Esophagus muscularis mucosa (tissue), 4 donors: ENCODE results near the gene TMEM175. TPM values are rescaled to one million over a fixed set of nuclear protein-coding genes. Genes with fewer than 3 reads are reported as not detected.
A peak's percentile ranks its signal among the peaks of the same experiment; 100 is the strongest.

ENCODE experiments used
- DNase-seq: peaks from one replicate; pipeline ENCODE4 v3.0.0-alpha.2; 2017; ENCODE audit errors: extremely low spot score
- H3K27ac ChIP-seq, 4 donors: fragments of 200-600 bp; sonication (generic); replicated peaks in 1 of 4; 1 replicate in 3 of 4; 2 replicates in 1 of 4; pipeline ENCODE4 v1.5.1; 2016 to 2019; ENCODE audit warnings: mild to moderate bottlenecking in 1 of 4
- H3K27me3 ChIP-seq, 4 donors: fragments of 200-600 bp; sonication (generic); one replicate each; pipeline versions ENCODE4 v1.5.1 to v1.6.0; 2016 to 2019
- H3K36me3 ChIP-seq, 4 donors: fragments of 200-600 bp; sonication (generic); one replicate each; pipeline ENCODE4 v1.5.1; 2016 to 2019
- H3K4me1 ChIP-seq, 4 donors: fragments of 200-600 bp; sonication (generic); one replicate each; pipeline ENCODE4 v1.5.1; 2016 to 2019
- H3K4me3 ChIP-seq, 4 donors: fragments of 200-600 bp; sonication (generic); 1 replicate in 2 of 4; 2 replicates in 2 of 4; pipeline ENCODE4 v1.5.1; 2016 to 2019; ENCODE audit warnings: mild to moderate bottlenecking in 4 of 4, moderate library complexity in 1 of 4
- H3K9me3 ChIP-seq, 4 donors: fragments of 200-600 bp; sonication (generic); 1 replicate in 3 of 4; 2 replicates in 1 of 4; pipeline ENCODE4 v1.5.1; 2016 to 2019
- CTCF ChIP-seq, 3 experiments: fragments of 200-600 bp in 2 of 3; fragments of 450-650 bp in 1 of 3; sonication (generic) in 2 of 3; IDR thresholded peaks; one replicate each; pipeline ENCODE4 v1.5.1; 2017 to 2019; ENCODE audit warnings: antibody characterized with exemption in 3 of 3, mild to moderate bottlenecking in 2 of 3, moderate library complexity in 1 of 3
- EP300 ChIP-seq: sonication (generic); formaldehyde crosslinking; IDR thresholded peaks from one replicate; pipeline ENCODE4 v1.6.1; 2017; ENCODE audit warnings: antibody characterized with exemption
- POLR2A ChIP-seq: fragments of 450-650 bp; IDR thresholded peaks from one replicate; pipeline ENCODE4 v1.6.1; 2017; ENCODE audit warnings: antibody characterized with exemption, moderate library complexity, mild to moderate bottlenecking, low read depth
- POLR2AphosphoS5 ChIP-seq, 2 donors: sonication (generic); formaldehyde crosslinking; IDR thresholded peaks; one replicate each; pipeline ENCODE4 v1.6.1; 2017; ENCODE audit warnings: antibody characterized with exemption in 2 of 2
- WGBS: methylation state at CpG from one replicate; pipeline ENCODE4 v1.1.5; 2018; 5-methylcytosine and 5-hydroxymethylcytosine counted together
- intact Hi-C: fragments of 100-400 bp; cut with DNase I; formaldehyde crosslinking; loops from one replicate; pipeline ENCODE4 v1.15.1; 2023
- total RNA-seq, 4 donors: library from RNA; depleted of rRNA; stranded (reverse); fragments of >200 nt; gene quantifications; one replicate each; pipeline versions ENCODE4 v1.1.0 to v1.2.1, GENCODE V29; 2016

Gene TMEM175
- total RNA-seq, 4 donors from 2014 or later: 17.6 to 39.5 (median 20.0) TPM

- peaks cover 13 to 91% (median 57%) of the 10 kb centered on the region in 4 donors for H3K27me3 ChIP-seq
- no peak overlapping the region for H3K27ac ChIP-seq
- H3K4me3 ChIP-seq: no peak overlapping the region
- H3K9me3 ChIP-seq: no peaks in the 10 kb centered on the region
- 79% methylated on average over 5 of the region's 18 CpGs for WGBS
- TF ChIP-seq POLR2AphosphoS5 (IDR thresholded peaks at IDR 0.05): no peak
- intact Hi-C loops: no loop called here
- DNase-seq: no peak
- no peaks in the 10 kb centered on the region for H3K36me3 ChIP-seq
- peaks cover 16 to 43% (median 37%) of the 10 kb centered on the region in 4 donors for H3K4me1 ChIP-seq
Observed at GRCh38 chr4:999882-1000425, 67.7 kb downstream of the TMEM175 start.

- intact Hi-C loops: no loop called here
- WGBS: no CpG with 5 or more reads among the region's 15 CpGs
- TF ChIP-seq EP300: no peak
- TF ChIP-seq POLR2A: no peak
- TF ChIP-seq CTCF (IDR thresholded peaks at IDR 0.05): no peak
- no peak for TF ChIP-seq POLR2AphosphoS5 (IDR thresholded peaks at IDR 0.05)
Observed at GRCh38 chr4:1000686-1001260, 68.5 kb downstream of the TMEM175 start.

GRCh38 chr4:1001561-1002130 is 69.4 kb downstream of the TMEM175 start:
- H3K27me3 ChIP-seq: peaks cover 13 to 100% (median 65%) of the 10 kb centered on the region in 4 donors
- DNase-seq: no peak
- peaks cover 18 to 42% (median 36%) of the 10 kb centered on the region in 4 donors for H3K4me1 ChIP-seq
- no peaks in the 10 kb centered on the region for H3K9me3 ChIP-seq
- no peaks in the 10 kb centered on the region for H3K36me3 ChIP-seq
- no peak overlapping the region for H3K27ac ChIP-seq
- intact Hi-C loops: no loop called here
- 20% methylated on average over 25 of the region's 48 CpGs for WGBS
- peak overlapping the region in 1 of 4 donors; percentile 22 for H3K4me3 ChIP-seq
- no peak for TF ChIP-seq EP300
- peak in 1 of 2 donors; percentile 4 for TF ChIP-seq POLR2AphosphoS5 (IDR thresholded peaks at IDR 0.05)
- no peak for TF ChIP-seq CTCF (IDR thresholded peaks at IDR 0.05)
- no peak for TF ChIP-seq POLR2A

More at GRCh38 chr4:1000686-1001260, 68.5 kb downstream of the TMEM175 start:
- no peak overlapping the region for H3K27ac ChIP-seq
- no peak for DNase-seq
- peaks cover 18 to 43% (median 37%) of the 10 kb centered on the region in 4 donors for H3K4me1 ChIP-seq
- H3K4me3 ChIP-seq: no peak overlapping the region
- no peaks in the 10 kb centered on the region for H3K36me3 ChIP-seq
- H3K27me3 ChIP-seq: peaks cover 13 to 99% (median 64%) of the 10 kb centered on the region in 4 donors
- H3K9me3 ChIP-seq: no peaks in the 10 kb centered on the region

DNA sequence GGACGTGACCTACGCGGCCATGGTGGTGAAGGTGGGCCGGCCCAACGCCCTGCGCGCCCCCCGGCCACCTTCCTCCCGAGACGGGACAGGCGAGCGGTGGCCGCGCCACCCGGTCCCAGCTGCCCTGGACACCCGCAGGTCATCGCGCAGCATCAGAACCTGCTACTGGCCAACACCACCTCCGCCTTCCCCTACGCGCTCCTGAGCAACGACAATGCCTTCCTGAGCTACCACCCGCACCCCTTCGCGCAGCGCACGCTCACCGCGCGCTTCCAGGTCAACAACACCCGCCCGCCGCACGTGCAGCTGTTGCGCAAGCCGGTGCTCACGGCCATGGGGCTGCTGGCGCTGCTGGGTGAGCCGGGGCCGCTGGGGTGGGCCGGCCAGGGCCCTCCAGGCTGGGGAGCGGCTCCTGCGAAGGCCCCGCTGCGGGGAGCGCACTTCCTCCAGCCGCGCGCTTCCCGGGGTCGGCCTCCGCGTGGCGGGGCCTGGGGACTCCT is 69.9 kb downstream of the TMEM175 start:
- no peaks in the 10 kb centered on the region for H3K36me3 ChIP-seq
- intact Hi-C loops: no loop called here
- H3K9me3 ChIP-seq: no peaks in the 10 kb centered on the region
- peaks cover 18 to 36% (median 31%) of the 10 kb centered on the region in 4 donors for H3K4me1 ChIP-seq
- WGBS: no CpG with 5 or more reads among the region's 54 CpGs
- no peak for TF ChIP-seq CTCF (IDR thresholded peaks at IDR 0.05)
- TF ChIP-seq POLR2AphosphoS5 (IDR thresholded peaks at IDR 0.05): peak in 1 of 2 donors; percentile 47
- TF ChIP-seq EP300: no peak
- no peak for TF ChIP-seq POLR2A
- H3K4me3 ChIP-seq: peak overlapping the region; percentile 7 to 34 (median 20)
- no peak overlapping the region for H3K27ac ChIP-seq
- DNase-seq: no peak
- H3K27me3 ChIP-seq: peaks cover 13 to 100% (median 62%) of the 10 kb centered on the region in 4 donors

DNA sequence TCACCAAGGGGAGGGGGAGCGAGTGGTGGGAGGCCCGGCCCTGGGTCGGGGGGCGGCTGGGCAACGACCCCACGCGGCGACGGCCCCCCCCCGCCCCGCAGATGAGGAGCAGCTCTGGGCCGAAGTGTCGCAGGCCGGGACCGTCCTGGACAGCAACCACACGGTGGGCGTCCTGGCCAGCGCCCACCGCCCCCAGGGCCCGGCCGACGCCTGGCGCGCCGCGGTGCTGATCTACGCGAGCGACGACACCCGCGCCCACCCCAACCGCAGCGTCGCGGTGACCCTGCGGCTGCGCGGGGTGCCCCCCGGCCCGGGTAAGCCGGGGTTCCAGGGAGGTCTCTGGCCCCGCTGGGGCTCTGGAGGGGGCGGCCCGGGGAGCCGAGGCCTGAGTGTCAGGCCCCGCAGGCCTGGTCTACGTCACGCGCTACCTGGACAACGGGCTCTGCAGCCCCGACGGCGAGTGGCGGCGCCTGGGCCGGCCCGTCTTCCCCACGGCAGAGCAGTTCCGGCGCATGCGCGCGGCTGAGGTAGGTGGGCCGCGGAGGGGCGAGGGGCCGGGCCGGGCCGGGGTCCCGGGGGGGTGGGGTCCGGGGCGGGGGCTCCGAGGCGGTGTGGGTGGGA is 70.5 kb downstream of the TMEM175 start:
- TF ChIP-seq POLR2AphosphoS5 (IDR thresholded peaks at IDR 0.05): no peak
- TF ChIP-seq CTCF (IDR thresholded peaks at IDR 0.05): no peak
- TF ChIP-seq POLR2A: no peak
- no peak for TF ChIP-seq EP300
- Histone ChIP-seq H3K36me3 (no peaks in the 10 kb centered on the region), H3K4me3 (peak overlapping the region; percentile 7 to 34 (median 20)), H3K4me1 (peaks cover 14 to 31% (median 26%) of the 10 kb centered on the region in 4 donors), H3K27ac (no peak overlapping the region), H3K9me3 (no peaks in the 10 kb centered on the region), H3K27me3 (peaks cover 13 to 98% (median 59%) of the 10 kb centered on the region in 4 donors)
- intact Hi-C loops: no loop called here
- 4% methylated on average over 25 of the region's 75 CpGs for WGBS
- no peak for DNase-seq
